HG03280 (cell line): Measurements from ENCODE around the gene YJU2.

Experiments
- ATAC-seq: cut with Tn5 transposase; IDR thresholded peaks from one replicate; pipeline ENCODE4 v1.9.1; 2021; ENCODE audit warnings: mild to moderate bottlenecking, moderate library complexity; ENCODE audit not compliant: unreplicated experiment

The YJU2 gene

DNA sequence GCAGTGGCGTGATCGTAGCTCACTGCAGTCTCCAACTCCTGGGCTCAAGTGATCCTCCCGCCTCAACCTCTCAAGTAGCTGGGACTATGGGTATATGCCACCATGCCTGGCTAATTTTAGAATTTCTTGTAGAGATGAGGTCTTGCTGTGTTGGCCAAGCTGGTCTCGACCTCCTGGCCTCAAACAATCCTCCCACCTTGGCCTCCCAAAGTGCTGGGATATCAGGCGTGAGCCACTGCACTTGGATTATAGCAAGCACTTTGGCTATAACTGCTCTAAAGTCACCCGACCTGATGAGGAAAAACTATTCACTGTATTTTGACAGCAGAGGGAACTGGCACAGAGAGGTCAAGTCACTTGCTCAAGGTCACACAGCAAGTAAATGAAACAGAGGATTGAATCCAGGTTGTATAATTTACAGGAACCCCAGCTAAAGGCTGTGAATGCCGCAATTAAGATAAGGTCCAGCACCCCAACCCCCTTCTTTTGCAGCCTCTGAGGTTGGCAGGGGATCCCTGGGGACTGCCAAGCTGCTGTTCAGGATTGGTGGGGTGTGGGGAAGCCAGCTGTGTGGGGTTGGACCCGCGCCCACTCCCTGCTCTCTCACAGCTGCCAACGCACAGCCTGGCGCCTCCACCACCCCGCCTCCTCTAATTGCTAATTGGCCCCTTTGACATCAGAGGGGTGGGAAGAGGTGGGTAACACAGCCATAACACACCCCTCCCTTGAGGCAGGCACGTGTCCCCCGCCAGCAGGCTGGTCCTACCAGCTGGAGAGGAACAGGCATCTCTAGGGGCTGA is 49.3 kb downstream of the YJU2 start:
- ATAC-seq = no peak

DNA sequence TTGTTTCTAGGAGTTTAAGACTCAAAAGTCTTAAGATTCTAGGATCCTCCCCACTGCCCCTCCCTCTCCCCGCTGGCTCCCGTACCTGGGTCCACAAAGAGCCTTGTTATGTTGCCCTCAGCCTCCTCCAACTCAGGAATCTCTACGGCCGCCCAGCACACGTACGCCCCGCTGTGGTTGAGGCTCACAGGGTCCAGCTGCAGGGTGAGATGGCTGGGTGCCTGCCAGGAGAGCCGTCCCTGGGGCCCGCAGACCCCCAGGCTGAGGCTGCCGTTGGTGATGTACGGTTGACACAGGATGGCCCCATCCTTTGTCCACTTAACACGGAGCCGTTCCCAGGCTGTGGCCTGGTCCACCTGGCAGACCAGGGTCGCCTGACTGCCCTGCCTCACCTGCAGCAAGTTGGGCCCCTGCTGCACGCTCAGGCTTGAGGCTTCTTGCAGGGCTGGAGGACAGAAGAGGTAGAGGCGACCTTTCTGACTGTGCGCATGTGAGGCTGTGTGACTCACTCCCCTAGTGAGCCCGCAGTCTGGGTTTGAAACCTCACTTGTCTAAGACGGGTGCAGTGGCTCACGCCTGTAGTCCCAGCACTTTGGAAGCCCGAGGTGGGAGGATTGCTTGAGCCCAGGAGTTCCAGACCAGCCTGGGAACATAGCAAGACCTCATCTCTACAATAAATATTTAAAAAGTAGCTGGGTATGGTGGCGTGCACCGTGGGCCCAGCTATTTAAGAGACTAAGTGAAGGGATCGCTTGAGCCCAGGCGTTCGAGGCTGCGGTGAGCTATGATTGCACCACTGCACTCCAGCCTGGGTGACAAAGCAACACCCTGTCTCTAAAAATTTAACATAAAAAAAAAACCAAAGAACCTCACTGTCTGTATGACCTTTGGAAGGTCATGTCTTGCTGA is 51.3 kb downstream of the YJU2 start:
- ATAC-seq = no peak

DNA sequence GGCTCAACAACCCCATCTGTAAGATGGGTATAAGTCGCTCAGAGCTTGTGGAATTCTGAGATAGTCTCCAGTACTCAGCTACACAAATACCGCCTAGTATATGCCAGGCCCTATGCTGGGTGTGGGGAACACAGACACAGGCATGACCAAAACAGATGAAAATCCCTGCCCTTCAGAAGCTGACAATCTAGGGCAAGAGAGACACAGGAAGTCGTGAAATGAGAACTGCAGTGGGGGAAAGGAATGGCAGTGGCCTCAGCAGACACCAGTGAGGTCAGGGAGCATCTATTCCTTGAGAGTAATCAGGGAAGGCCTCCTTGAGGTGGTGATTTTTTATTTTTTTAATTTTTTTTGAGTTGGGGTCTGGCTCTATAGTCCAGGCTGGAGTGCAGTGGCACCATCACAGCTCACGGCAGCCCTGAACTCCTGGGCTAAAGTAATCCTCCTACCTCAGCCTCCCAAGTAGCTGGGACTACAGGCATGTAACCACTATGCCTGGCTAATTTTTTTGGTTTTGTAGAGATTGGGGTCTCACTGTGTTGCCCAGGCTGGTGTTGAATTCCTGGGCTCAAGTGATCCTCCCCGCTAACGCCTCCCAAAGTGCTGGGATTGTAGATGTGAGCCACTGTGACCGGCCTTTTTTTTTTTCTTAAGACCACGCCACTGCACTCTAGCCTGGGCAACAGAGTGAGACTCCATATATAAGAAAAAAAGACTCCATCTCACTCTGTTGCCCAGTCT is 52.1 kb downstream of the YJU2 start:
- ATAC-seq = no peak

DNA sequence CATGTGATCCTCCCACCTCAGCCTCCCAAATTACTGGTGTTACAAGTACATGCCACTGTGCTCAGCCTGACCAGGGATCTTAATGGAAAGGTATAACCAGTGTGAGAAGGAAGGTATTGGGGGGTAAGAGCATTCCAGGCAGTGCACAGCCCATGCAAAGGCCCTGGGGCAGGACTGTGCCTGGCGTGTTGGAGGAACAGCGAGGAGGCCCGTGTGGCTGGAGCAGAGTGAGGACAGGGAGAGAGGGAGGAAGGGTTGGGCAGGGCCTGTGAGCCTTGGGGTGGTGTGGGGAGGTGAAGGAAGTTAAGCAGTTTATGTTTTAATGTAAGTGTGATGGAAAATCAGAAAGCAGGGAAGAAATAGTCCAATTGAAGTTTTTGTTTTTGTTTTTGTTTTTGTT is 53.7 kb downstream of the YJU2 start:
- no peak for ATAC-seq

DNA sequence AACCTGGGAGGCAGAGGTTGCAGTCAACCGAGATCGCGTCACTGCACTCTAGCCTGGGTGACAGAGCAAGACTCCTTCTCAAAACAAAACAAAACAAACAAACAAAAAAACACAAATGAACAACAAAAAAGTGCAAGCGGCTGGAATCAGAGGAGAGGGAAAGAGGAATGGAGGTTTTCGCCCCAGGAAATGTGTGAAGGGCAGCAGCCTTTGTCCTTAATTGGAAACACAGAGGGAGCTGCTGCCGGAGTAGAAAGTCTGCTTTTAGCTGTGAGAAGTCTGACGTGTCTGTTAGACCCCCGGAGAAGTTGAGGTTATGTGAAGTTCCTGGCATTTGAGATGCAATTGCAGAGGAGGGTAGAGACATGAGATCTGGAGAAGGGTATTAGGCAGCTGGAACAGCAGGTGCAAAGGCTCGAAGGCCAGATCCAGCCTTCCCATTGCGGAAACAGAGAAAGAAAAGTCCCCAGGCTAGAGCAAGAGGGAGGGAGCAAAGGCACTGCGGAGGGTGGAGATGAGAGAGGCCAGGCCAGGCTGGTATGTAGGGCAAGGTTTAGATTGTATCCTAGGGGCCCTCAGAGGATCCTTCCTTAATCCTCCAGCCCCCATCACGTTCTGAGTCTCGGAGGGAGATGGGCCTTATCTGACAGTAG is 54.8 kb downstream of the YJU2 start:
- ATAC-seq = no peak

DNA sequence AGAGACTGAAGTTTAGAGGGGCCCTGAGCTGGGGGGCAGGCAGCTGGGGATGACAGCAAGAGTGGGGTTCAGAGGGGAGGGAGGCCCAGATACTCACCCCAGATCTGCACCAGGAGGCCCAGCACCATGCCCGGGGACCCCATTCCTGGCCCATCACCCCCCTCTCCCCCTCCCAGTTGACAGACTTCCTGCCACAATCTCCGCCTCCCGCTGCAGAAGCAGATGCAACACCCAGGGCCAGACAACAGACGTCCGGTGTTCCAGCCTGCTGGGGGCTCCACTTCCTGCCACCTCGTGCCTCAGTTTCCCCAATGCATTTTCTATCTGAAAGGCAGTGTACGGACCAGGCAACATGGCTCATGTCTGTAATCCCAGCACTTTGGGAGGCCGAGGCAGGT is 55.4 kb downstream of the YJU2 start, which contains the start of gene TMIGD2:
Gene TMIGD2 (minus strand): TSS at position 147 of the 398 bp plus-strand sequence. CDS start 4 bp downstream, at position 143.
- ATAC-seq = no peak

DNA sequence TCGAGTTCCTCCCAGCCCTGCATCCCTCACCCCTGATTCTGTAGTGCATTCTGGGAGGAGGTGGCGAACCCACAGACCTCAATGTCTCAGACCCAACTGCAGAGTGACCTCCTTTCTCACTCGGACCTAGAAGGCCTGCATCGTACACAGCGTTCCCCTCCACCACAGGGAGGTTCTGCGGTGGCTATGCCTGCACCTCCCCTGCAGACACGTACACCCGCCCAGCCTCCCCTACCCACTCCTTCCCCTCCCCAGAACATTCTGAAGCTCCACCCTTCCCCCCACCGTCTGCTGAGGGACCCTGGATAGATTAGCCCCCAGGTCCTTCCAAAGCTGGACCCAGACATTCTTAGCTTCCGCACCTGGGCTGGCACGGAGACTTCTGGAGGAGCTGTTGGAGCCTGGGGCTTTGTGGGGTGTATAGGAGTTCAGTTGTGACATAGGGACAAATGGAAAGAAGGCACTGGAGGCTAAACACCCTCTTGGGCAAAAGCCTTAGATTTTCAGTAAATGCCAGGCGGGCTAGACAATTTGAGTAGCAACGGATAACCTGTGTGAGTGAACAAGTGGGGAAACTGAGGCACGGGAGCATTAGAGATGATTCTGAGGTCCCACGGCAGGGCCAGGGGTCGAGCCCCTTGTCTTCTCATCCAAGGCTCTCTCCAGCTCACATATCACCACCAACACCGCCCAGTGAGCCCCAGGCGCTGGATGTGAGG is 57.1 kb downstream of the YJU2 start:
- no peak for ATAC-seq

DNA sequence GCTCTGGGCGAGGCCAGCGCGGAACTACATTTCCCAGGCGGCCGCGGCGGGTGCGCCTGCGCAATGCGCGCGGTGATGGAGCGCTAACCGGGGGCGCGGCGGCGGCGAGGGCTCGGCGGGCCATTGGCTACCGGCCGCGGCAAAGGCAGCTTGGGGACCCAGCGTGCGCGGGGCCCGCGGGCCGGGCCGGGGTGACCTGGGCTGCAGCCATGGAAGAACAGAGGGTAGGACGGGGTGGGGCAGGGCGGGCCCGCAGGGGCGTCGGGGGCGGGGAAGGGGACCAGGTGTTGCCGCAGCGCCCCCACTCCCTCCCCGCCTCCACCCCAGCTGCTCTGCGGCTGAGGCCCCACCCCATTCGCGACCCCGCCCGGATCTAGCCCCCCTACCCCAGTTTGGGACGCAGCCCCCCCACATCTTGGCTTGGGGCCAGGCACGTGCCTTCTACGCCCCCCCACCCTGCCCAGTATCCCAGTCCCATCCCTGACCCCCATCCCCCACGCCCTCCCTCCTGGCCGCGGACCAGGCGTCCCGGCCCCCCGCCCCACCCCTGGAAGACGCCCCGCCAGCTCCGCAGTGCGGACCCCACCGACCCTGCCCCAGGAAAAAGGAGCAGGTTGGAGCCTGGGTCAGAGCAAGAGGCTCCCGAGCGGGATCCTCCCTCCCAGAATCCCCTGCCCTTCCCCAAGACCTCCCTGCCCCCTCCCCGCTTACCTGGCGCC is 57.8 kb downstream of the YJU2 start, which contains the start of gene FSD1:
Gene FSD1 (plus strand): TSS at position 61 of the 719 bp plus-strand sequence. CDS start 149 bp downstream, at position 210.
- no peak for ATAC-seq

DNA sequence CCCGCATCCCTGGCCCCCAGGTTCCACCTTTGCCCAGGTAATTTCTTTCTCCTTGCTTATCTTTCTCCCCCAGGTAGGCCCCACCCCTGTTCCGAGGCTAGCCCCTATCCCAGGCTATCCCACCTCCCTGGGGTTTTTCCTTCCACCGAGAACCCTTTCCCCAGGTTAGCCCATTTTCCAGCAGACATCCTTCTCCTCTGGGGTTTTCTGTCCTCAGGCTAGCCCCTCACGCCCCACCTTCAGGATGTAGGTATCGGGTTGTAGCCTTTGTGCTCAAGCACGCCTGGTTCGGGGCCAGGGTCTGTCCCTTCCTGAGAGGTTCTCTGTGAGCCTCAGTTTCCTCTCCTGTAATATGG is 58.4 kb downstream of the YJU2 start:
- no peak for ATAC-seq

DNA sequence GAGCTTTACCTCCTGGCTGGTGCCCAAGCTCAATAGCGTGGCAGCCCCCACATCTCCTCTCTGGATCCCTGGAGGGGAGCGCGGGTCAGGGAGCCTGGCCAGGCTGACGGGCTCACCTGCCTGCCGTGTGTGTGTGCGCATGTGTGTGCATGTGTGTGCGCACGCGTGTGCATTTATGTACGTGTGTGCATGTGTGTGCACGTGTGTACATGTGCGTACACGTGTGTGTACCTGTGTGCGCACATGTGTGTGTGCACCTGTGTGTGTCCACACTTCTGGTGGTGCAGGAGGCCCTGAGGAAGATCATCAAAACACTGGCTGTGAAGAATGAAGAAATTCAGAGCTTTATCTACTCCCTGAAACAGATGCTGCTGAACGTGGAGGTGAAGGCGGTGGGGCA is 58.8 kb downstream of the YJU2 start:
- no peak for ATAC-seq

DNA sequence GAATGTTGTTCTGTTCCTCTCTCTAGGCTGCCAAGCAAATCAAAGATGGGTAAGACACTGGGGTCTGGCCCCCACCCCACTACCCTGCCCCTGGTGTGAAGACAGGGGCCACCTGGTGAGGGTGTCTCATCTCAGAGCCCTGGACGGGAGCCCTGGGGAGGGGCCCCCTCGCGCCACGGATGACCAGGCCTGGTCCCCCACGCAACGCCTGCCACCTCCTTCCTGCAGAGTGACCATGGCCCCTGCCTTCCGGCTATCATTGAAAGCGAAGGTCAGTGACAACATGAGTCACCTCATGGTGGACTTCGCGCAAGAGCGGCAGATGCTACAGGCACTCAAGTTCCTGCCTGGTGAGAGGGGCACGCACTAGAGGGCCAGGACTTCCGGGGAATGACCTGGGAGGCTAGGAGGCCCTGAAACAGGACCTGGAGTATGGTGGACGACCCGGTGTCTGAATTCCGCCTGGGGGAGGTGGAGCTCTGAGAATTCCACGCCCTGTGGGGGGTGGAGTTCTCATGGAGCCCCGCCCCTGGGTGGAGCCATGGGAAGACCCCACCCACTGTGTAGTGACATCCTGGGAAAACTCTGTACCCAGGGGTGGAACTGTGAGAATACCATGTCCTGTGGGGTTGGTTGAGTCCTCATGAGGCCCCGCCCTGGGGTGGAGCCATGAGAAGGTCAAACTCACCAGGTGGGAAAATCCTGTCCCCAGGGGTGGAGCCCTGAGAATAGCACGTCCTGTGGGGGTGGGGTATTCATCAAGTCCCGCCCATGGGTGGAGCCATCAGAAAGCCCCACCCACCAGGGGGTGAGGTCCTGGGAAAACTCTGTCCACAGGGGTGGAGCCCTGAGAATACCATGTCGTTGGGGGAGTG is 63.6 kb downstream of the YJU2 start:
- ATAC-seq = no peak

DNA sequence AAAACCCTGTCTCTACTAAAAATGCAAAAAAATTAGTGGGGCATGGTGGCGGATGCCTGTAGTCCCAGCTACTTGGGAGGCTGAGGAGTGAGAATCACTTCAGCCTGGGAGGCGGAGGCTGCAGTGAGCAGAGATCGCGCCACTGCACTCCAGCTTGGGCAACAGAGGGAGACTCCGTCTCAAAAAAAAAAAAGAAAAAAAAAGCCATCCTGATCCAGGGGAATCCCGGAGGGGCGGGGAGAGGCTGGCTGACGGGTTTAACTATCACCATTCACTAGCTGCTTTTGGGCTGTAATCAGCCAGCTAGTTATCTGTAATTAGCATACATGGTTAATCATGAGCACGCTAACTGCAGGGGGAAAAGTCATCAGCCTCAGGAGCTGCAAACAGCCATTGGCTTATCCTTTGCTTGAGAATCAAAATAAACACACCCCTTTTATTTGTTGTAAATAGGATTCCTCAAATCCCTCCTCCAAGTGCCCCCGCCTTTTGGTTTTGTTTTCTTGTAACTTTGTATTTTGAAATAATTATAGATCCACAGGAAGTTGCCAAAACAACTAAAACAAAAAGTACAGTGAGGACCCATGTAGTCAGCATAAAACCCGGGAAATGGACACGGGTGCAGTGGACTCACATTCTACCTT is 67.1 kb downstream of the YJU2 start:
- no peak for ATAC-seq

DNA sequence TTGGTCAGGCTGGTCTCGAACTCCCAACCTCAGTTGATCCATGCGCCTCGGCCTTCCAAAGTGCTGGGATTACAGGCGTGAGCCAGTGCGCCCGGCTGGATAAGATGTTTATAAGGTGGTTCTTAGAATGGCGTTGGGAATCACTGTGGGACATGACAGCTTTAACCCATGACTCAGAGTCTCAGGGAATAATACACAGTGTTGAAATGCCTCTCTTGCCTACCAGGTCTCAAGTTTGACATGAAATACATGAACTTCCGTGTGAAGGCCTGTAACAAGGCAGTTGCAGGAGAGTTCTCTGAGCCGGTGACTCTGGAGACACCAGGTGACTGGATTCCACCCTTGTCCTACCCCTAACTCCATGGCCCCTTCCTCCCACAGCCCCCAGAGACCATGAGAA is 70.1 kb downstream of the YJU2 start:
- ATAC-seq = no peak

DNA sequence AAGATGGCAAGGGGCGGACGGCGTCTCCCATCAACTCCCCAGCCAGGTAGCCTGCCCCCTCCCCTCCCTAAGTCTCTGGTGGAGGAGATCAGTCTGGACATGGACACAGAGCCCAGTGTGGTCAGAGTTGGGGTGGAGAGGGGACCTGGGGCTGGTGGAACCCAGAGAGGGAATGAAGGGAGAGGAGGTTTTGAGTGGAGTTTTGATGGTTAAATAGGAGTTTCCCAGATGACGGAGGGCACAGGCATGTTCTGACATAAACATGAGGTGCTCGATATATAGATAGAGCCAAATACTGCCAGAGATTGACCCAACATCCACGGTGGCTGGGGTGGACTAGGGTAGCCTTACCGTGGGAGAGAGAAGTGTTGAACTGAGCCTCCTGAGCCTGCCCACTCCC is 71.6 kb downstream of the YJU2 start:
- ATAC-seq = no peak
